Measurements from ENCODE around the gene RASIP1.
A peak's percentile ranks its signal among the peaks of the same experiment; 100 is the strongest.
"Not testable (repeated sequence)": the region's sequence is repeated elsewhere in the genome, so short reads cannot be mapped to it uniquely, and the experiment has no call there.

The RASIP1 gene

GRCh38 chr19:48711106-48711662, 29.2 kb downstream of the RASIP1 start:
- DNase-seq (ENCODE audit: low read depth): no peak

- DNase-seq (ENCODE audit: low read depth): no peak
These were observed 31.9 kb downstream of the RASIP1 start for GRCh38 chr19:48708471-48708870.

- DNase-seq (ENCODE audit: low read depth): peak; percentile 6
These were observed 35.0 kb downstream of the RASIP1 start for GRCh38 chr19:48705431-48705830.

- DNase-seq (ENCODE audit: low read depth): no peak
These were observed 37.1 kb downstream of the RASIP1 start for GRCh38 chr19:48703316-48703715.

GRCh38 chr19:48702701-48703100, 37.7 kb downstream of the RASIP1 start:
- no peak for DNase-seq (ENCODE audit: low read depth)

GRCh38 chr19:48698046-48698445, 42.4 kb downstream of the RASIP1 start:
- DNase-seq (ENCODE audit: low read depth): peak; percentile 82

GRCh38 chr19:48696353-48697010, 43.9 kb downstream of the RASIP1 start:
- peak; percentile 18 for DNase-seq (ENCODE audit: low read depth)

- no peak for DNase-seq (ENCODE audit: low read depth)
These were observed 44.6 kb downstream of the RASIP1 start, which contains the start of gene FUT2 for GRCh38 chr19:48695743-48696352. TSS of gene FUT2 (plus strand) at chr19:48695971. CDS start at chr19:48702957, 6,986 bp downstream.

- not testable (repeated sequence) for DNase-seq (ENCODE audit: low read depth)
These were observed 46.8 kb downstream of the RASIP1 start for GRCh38 chr19:48693629-48694028.

GRCh38 chr19:48689449-48689848, 51.0 kb downstream of the RASIP1 start:
- no peak for DNase-seq (ENCODE audit: low read depth)

GRCh38 chr19:48687776-48688175, 52.6 kb downstream of the RASIP1 start:
- no peak for DNase-seq (ENCODE audit: low read depth)

- DNase-seq (ENCODE audit: low read depth): not testable (repeated sequence)
These were observed 53.8 kb downstream of the RASIP1 start for GRCh38 chr19:48686637-48687036.

- DNase-seq (ENCODE audit: low read depth): peak; percentile 20
These were observed 54.3 kb downstream of the RASIP1 start for GRCh38 chr19:48686088-48686487.

- DNase-seq (ENCODE audit: low read depth): no peak
These were observed 54.8 kb downstream of the RASIP1 start for GRCh38 chr19:48685583-48685982.

- peak; percentile 66 for DNase-seq (ENCODE audit: low read depth)
These were observed 57.1 kb downstream of the RASIP1 start for GRCh38 chr19:48683349-48683748.

- peak; percentile 40 for DNase-seq (ENCODE audit: low read depth)
These were observed 59.3 kb downstream of the RASIP1 start for GRCh38 chr19:48681127-48681470.

- DNase-seq (ENCODE audit: low read depth): no peak
These were observed 59.8 kb downstream of the RASIP1 start for GRCh38 chr19:48680436-48681126.

- not testable (repeated sequence) for DNase-seq (ENCODE audit: low read depth)
These were observed 60.4 kb downstream of the RASIP1 start for GRCh38 chr19:48680006-48680405.

GRCh38 chr19:48678201-48678600, 62.2 kb downstream of the RASIP1 start:
- DNase-seq (ENCODE audit: low read depth): no peak

GRCh38 chr19:48676887-48677286, 63.5 kb downstream of the RASIP1 start:
- DNase-seq (ENCODE audit: low read depth): no peak

GRCh38 chr19:48676487-48676886, 63.9 kb downstream of the RASIP1 start:
- no peak for DNase-seq (ENCODE audit: low read depth)

- DNase-seq (ENCODE audit: low read depth): peak; percentile 85
These were observed 65.2 kb downstream of the RASIP1 start for GRCh38 chr19:48674921-48675824.
